GM19438 (cell line): ENCODE measurements around the gene ELMO3.

Source experiments
- ATAC-seq: cut with Tn5 transposase; IDR thresholded peaks from one replicate; pipeline ENCODE4 v1.9.1; 2021; ENCODE audit warnings: low read depth; ENCODE audit not compliant: unreplicated experiment

The ELMO3 gene

DNA sequence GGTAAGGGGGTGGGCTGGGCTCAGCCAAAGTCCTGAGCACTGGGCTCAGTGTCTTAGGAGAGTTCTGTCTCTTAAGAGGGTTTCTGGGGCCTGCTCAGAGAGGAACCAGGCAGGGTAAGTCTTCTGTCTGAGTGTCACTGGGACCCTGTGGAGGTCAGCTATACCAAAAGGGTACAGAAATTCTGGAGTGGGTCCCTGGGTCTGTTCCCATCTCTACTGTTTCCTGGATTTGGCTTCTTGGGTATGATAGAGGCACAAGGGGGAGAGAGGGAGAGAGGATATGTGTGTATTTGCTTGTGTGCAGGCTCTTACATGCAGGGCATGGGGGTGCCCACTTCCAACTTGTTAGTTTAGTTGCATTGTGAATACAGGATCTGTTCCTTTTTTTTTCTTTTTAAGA lies 5.4 kb upstream of the ELMO3 start:
- ATAC-seq: no peak

DNA sequence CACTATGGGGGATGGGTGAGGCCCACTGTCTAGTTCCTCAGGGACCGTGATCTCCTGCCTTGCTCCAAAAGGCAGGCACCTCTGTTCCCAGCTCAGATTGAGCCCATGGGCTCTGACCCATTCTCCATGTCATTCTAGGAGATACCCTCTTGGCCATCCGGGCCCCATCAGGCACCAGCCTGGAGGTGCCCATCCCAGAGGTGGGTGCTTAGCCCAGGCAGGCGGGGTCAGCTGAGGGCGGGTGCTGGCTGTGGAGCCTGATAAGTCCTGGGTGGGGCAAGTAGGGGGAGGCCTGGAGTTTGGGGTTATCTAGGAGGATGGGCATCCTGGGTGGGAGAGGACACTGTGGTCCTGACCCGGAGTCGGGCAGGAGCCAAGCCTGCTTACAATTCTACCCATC lies 4.7 kb upstream of the ELMO3 start:
- no peak for ATAC-seq

DNA sequence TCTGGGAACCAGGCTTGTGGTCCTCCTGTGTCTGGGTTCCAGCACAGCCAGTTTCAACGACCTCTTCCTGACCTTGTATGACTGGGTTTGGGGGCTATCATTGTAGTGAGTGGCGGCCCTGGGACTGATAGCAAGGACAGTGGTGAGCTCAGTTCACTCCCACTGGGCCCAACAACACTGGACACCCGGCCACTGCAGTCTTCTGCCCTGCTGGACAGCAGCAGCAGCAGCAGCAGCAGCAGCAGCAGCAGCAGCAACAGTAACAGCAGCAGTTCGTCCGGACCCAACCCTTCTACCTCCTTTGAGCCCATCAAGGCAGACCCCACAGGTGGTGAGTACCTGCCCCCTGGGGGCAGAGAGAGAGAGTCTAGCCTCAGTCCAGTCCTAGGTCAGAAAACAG lies 3.3 kb upstream of the ELMO3 start:
- ATAC-seq: no peak

DNA sequence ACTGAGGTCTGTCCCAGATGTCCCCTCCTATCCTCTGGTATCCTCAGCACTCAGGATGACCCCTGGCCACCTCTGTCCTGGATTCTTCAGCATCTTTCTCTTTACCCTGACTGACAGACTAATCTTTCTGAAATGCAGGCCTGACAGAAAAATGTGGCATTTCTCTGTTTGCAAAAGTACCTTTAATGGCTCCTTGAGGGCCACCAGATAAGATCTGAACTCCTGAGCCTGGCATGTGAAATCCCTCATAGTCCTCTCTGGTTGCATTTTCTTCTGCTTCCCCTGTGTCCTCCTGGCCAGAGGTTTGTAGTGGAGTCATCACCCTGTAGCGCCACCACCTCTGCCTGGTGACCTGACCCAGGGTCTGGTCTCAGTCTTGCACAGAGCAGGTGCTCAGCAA lies 2.0 kb upstream of the ELMO3 start:
- no peak for ATAC-seq

DNA sequence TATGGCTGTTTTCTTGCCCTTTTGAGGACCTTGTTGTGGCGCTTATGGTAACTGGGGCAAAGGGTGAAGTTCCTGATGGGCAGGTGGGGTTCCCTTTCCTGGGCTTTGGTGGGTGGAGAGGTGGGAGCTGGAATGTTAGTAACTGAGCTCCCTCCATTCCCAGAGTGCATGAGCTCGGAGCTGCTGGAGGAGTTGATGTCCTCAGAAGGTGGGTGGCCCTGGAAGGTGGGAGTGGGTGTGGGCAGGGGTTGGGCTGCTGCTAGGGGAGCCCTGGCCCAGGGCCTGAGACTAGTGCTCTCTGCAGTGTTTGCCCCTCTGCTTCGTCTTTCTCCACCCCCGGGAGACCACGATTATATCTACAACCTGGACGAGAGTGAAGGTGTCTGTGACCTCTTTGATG lies 1.2 kb upstream of the ELMO3 start:
- no peak for ATAC-seq

DNA sequence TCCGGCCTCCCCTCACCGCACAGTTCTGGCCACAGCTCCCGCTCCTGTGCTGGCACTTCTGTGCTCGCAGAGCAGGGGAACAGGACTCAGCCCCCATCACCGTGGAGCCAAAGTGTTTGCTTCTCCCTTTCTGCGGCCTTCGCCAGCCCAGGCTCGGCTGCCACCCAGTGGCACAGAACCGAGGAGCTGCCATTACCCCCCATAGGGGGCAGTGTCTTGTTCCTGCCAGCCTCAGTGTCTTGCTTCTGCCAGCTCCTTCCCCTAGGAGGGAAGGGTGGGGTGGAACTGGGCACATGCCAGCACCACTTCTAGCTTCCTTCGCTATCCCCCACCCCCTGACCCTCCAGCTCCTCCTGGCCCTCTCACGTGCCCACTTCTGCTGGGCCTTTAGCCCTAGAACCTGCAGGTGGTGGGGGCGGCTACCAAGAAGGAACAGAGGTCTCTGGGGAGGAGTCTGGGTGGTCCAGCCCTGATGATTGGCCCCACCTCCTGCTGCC lies 645 bp upstream of the ELMO3 start:
- ATAC-seq: no peak

DNA sequence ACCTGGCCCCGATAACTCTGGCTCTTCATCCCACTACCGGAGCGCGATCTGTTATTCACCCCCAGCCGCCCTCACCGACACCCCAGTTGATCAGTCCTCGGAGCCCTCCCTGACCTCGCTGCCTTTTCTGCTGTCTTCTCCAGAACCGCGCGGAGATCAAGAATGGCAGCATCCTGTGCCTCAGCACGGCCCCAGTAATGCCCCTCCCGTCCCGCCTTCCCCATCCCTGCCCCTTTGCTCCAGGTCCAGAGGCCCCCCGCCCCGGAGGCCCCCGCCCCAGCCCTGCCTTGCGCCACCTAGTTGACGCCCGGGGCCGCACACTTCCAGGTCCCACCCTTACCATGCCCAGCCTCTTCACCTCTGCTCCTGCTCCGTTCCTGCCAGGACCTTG lies 872 bp downstream of the ELMO3 start:
- ATAC-seq: no peak

DNA sequence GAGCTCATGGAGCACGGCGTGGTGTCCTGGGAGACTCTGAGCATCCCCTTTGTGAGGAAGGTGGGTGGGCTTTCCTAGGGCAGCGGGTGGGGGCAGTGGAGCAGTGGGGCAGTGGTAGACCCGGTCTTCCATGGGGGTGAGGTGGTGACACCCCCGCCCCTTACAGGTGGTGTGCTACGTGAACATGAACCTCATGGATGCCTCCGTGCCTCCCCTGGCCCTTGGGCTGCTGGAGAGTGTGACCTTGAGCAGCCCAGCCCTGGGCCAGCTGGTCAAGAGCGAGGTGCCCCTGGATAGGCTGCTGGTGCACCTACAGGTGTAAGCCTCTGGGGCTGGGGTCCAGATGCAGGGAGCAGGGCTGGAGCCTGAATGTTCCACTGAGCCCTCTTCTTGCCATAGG lies 1.6 kb downstream of the ELMO3 start:
- no peak for ATAC-seq

DNA sequence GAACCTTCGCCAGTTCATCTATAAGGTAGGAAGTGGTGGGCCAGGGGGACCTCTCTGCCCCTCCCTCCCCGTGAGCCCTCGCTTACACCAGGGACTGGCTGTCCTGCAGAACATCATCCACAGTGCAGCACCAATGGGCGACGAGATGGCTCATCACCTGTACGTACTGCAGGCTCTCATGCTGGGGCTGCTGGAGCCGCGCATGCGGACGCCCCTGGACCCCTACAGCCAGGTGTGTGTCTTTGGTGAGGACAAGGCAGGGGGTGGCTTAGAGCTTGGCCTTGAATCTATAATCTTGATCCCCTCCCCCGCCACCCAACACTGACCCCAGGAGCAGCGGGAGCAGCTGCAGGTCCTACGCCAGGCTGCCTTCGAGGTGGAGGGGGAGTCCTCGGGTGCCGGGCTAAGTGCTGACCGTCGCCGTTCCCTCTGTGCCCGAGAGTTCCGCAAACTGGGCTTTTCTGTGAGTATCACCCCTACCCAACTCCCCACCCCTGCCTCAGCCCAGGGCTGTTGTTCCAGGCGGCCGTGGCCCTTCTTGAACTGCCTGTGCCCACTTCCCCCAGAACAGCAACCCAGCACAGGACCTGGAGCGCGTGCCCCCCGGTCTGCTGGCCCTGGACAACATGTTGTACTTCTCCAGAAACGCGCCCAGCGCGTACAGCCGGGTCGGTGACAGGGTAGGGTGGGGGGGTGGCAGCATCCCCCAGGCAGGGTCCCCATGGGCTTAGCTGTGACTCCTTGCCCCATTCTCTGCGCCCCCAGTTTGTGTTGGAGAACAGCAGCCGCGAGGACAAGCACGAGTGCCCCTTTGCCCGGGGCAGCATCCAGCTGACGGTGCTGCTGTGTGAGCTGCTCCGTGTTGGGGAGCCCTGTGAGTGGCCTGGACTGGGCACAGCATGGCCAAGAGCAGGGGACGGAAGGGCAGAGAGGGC lies 2.7 kb downstream of the ELMO3 start:
- ATAC-seq: no peak

DNA sequence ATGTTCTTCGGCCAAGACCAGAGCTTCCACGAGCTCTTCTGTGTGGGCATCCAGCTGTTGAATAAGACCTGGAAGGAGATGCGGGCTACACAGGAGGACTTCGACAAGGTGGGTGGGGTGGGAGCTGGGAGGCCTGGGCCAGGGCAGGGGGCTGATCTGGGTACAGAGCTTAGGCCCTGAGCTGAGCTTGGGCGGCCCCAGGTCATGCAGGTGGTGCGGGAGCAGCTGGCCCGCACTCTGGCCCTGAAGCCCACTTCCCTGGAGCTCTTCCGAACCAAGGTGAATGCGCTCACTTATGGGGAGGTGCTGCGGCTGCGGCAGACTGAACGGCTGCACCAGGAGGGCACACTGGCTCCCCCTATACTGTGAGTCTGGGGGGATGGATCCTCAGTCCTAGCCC lies 3.5 kb downstream of the ELMO3 start:
- no peak for ATAC-seq

DNA sequence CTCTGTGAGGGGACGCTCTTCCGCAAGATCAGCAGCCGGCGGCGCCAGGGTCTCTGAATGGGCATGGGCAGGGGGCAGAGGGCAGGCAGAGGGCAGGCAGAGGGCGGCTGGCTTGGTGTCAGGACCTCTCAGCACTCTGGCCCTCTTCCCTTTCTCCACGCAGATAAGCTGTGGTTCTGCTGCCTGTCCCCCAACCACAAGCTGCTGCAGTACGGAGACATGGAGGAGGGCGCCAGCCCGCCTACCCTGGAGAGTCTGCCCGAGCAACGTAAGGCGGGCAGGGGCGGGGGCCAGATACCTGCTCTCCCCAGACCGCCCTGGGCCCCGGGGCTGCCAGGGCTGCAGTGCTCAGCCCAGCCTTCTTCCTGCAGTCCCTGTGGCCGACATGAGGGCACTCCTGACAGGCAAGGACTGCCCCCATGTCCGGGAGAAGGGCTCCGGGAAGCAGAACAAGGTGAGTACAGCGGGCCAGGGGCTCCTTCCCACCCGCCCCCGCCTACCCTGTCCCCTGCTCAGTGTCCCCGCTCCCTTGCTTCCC lies 4.1 kb downstream of the ELMO3 start:
- ATAC-seq: no peak

DNA sequence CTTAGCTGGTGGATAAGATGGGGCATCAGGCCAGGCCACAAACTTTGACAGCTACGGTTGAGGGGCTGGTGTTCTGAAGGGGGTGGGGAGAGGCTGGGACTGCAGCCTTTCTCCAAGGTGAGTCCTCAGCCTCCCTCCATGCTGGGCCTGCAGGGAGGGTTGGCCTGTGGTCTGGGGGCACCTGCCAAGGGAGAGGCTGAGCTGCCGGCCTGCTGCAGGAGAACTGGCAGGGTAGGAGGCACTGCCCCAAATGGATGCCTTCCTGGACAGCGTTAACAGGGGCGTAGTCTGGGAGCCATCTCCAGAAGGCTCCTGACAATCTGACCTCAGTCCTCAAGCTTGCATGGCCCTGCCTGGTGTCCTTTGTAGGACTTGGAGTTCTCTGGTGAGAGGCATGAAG lies 5.1 kb downstream of the ELMO3 start:
- no peak for ATAC-seq

DNA sequence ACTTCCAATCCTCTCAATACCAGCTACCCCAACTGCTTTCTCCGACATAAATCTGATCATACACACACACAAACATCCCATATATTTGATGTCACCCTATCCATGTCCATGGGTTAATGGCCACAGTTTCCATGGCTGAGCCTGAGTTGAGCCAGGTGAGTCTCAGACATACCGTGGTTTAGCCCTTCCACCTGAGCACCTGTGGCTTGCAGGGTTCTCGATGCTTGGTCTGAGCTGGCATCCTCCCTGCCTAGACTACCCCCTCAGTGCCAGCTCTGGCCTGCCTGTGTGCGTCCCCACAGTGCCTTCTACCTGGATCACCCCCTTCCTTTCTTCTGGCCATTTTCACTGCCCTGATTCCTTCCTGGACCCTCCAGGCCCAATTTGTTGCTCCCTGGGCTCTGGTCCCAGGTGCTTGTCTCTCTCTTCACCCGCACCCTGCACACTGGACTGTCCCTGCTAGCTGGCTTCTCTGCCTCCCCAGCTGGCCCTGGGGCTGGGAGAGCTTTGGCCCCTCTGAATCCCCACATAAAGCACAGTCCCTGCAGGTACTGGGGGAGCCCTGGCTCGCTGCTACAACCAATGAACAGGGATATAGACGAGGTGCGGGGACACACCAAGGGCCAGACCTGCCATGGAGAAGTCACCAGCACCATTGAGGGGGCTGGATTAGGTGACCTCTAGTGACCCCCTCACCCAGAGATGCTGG lies 7.4 kb downstream of the ELMO3 start:
- ATAC-seq: no peak

DNA sequence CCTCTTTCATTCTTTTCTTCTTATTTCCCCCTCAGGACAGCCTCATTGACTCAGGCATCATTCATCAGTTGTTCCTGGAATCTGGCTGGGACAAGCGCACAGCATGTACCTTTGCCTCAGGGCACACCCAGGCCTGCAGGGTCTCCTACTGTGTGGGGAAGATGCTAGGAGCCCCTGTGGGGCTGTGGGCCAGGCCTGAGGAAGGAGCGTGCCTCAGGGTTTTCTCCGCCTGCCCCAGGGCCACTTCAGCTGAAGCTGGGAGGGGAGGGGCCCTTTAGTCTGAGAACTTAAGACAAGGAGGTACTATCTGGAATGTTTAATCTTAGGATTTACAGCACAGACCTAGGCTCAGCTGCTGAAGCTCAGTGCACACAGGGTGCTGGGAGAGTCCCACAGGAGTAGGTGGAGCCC lies 7.9 kb downstream of the ELMO3 start:
- no peak for ATAC-seq

DNA sequence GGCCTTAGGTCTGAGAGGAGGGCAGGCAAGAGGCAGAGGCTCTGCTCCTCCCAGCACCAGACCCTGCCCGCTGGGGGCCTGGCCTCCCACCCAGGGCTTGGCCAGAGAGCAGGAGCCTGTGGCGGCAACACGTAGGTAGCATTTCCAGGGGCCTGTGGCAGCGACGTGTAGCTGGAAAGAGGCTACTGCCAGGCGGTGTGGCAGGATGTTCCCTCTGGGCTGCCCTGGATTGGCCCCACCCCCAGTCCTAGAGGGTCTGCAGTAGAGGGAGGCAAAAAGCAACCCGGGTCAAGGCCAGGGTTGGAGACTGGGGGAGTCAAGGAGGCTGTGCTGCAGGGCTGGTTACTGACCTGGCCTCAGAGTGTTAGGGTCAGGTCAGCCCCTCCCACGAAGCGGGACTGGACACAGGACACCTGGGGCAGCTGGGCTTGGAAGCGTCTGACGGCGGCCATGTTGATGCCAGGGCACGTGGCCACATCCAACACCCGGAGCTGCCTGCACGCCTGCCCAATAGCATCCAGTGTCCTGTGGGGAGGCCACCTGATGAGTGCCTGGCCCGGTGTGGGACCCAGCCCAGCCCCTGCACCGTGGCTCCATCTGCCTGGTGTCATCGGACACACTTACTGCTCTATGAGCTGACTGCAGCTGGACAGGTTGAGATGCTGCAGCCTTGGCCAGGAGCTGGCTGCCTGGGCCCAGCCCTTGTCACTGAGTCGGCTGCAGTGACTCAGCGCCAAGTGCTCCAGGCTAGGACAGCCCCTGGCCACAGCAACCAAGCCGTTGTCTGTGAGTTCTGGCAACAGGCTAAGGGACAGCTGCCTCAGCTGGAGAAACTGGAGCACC lies 8.5 kb downstream of the ELMO3 start:
- no peak for ATAC-seq

DNA sequence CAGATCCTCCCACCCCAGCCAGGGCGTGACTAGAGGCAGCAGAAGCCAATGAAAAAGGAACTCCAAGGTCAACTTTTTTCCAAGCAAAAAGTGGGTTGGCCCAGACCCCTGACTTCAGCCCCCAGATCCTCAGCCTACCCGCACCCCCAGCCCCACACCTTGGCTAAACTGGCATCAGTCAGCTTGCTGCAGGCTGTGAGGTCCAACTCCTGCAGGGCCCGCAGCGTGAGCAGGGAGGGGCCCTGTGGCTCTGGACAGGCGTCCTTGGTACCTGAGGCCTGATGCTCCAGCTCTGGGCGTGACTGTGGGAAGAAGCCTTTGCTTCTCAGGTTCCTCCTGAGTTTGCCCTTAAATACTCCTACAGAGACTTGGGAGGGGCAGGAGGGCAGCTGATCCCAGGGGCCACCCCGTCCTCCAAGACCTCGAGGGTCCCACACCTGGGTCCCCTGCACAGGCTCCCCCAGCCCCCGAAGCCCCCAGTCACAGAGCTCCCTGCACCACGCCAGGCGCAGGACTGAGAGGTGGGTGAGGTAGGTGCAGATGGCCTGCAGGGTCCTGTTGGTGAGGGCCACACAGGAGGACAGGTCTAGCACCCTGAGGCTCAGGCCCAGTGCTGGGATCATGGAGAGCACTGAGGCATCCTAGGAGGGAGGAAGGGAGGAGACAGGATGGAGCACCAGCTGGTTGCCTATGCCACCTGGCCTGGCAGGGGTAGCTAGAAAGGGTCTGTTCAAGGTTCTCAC lies 9.4 kb downstream of the ELMO3 start:
- no peak for ATAC-seq

DNA sequence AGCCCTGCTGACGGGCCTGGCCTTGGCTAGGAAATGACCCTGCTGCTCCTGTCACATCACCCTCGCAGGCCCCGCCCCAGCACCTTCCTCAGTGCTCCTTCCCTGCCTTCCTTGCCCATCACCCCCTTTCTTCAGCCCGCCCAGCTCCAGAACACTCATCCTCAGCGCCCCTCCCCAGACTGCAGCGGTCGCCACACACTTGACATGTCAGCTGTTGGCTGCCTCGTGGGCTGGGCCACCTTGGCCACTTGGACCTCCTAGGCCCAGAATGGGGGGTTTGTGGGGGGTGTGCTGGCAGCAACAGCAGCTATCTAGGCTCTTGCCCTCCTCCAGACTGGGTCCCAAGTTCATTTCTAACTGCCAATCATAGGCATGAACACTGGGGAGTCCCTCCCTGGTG lies 10.6 kb downstream of the ELMO3 start:
- ATAC-seq: no peak

DNA sequence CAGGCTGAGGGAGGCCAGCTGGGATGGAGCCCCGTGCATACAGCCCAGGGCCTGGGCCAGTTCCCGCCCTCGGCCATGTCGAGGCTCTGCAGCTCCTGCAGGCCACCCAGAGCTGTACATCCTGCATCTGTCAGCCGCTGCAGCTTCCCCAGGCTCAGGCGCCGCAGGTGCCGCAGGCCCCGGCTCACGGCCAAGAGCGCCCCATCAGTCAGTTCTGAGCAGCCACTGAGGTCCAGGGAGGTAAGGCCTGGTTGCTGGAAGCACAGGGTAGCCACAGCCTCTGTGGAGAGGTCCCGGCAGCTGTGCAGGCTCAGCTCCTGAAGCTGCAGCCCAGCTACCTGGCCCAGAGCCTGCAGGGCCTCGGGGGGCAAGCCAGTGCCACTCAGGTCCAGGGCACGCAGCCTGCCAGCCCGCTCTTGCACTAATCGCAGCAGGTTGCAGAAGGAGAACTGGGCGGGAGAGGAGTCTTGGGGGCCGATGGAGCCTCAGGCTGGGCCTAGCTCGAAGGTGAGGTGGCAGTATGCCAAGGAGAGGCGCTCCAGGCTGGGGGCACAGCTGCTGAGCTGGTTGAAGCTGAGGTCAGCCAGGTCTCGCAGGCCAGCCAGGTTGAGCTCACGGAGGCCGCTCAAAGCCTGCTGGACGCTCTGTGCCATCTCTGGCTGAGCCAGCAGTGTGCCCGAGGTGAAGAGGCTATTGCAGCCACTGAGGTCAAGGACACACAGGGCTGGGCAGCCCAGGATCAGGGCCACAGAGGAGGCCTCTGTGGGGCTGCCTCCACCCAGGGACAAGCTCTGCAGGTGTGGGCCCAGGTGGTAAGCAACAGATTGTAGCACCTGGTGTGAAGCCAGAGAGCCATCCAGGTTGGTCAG lies 11.4 kb downstream of the ELMO3 start:
- ATAC-seq: no peak

DNA sequence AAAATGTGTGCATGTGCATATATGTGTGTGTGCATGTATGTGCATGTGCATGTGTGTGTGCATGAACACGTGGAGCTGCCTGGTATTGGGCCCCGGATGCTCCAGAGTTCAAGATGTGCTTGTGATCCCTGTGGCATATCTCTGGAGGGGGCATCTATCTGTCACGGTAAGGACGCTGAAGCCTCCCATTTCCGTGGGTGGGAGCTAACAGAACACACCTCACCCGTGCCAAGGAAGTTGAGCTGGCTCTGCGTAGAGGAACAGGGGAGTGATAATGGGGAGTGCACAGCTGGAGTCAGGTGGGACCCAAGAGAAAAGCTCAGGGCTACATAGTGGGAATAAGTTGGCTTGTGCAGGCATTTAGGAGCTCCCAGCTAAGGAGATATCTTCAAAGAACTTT lies 12.7 kb downstream of the ELMO3 start:
- no peak for ATAC-seq
